ENCODE measurements around the gene RBFOX2. TPM values are rescaled to one million over a fixed set of nuclear protein-coding genes. Genes with fewer than 3 reads are reported as not detected.
"Not testable (repeated sequence)": the region's sequence is repeated elsewhere in the genome, so short reads cannot be mapped to it uniquely, and the experiment has no call there.

Gene RBFOX2
- total RNA-seq, 1 experiment from 2014 or later = 24.2 TPM

GRCh38 chr22:35818897-35819296 lies 209.7 kb downstream of the RBFOX2 start:
- H3K4me1 ChIP-seq (ENCODE audit: low read length) = peaks cover 4% of the 10 kb centered on the region; the same call in 1 of the 2 replicates

GRCh38 chr22:35812600-35812999 lies 216.0 kb downstream of the RBFOX2 start:
- Histone ChIP-seq H3K4me2 (ENCODE audit: low read depth, low read length, poor library complexity, severe bottlenecking) (no peak overlapping the region), H2AFZ (ENCODE audit: low read length) (no peak overlapping the region), H3K4me1 (ENCODE audit: low read length) (peaks cover 4% of the 10 kb centered on the region; the same call in 1 of the 2 replicates), H3K9me3 (ENCODE audit: low read length) (no peaks in the 10 kb centered on the region), H3K27ac (ENCODE audit: low read length) (no peak overlapping the region), H3K27me3 (ENCODE audit: low read length) (no peaks in the 10 kb centered on the region), H3K4me3 (ENCODE audit: low read length) (no peak overlapping the region), H3K36me3 (ENCODE audit: insufficient read depth, low read length) (0 out of 2 replicates have a peak, but pooled peaks cover 3% of the 10 kb centered on the region), H3K79me2 (ENCODE audit: low read length) (no peaks in the 10 kb centered on the region), H3K9ac (ENCODE audit: low read length) (no peak overlapping the region), H3K9me2 (replicated peaks; ENCODE audit: insufficient read depth, low read length) (no peaks in the 10 kb centered on the region), H4K20me1 (ENCODE audit: insufficient read depth, low read depth, low read length) (no peaks in the 10 kb centered on the region)
- DNase-seq = no peak

More at GRCh38 chr22:35818897-35819296, 209.7 kb downstream of the RBFOX2 start:
- peaks cover 18% of the 10 kb centered on the region for H4K20me1 ChIP-seq (ENCODE audit: insufficient read depth, low read depth, low read length)
- H3K79me2 ChIP-seq (ENCODE audit: low read length) = no peaks in the 10 kb centered on the region
- H3K9me3 ChIP-seq (ENCODE audit: low read length) = no peaks in the 10 kb centered on the region
- no peak overlapping the region for H3K4me2 ChIP-seq (ENCODE audit: low read depth, low read length, poor library complexity, severe bottlenecking)
- H3K9ac ChIP-seq (ENCODE audit: low read length) = no peak overlapping the region
- no peaks in the 10 kb centered on the region for H3K9me2 ChIP-seq (replicated peaks; ENCODE audit: insufficient read depth, low read length)
- H3K27me3 ChIP-seq (ENCODE audit: low read length) = no peaks in the 10 kb centered on the region
- no peak overlapping the region for H3K27ac ChIP-seq (ENCODE audit: low read length)
- DNase-seq = no peak
- no peak overlapping the region for H2AFZ ChIP-seq (ENCODE audit: low read length)
- no peaks in the 10 kb centered on the region for H3K36me3 ChIP-seq (ENCODE audit: insufficient read depth, low read length)
- H3K4me3 ChIP-seq (ENCODE audit: low read length) = no peak overlapping the region

DNA sequence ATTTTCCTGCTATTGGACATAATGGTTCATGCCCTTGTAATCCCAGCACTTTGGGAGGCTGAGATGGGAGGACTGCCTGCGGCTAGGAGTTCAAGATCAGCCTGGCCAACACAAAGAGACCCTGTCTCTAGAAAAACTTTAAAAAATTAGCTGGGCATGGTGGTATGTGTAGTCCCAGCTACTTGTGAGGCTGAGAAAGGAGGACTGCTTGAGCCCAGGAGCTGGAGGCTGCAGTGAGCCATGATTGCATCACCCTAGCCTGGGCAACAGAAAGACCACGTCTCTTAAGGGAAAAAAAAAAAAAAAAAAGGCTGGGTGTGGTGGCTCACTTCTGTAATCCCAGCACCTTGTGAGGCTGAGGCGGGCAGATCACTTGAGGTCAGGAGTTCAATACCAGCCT lies 217.0 kb downstream of the RBFOX2 start:
- no peaks in the 10 kb centered on the region for H3K79me2 ChIP-seq (ENCODE audit: low read length)
- H3K4me1 ChIP-seq (ENCODE audit: low read length) = peaks cover 4% of the 10 kb centered on the region; the same call in 1 of the 2 replicates

GRCh38 chr22:35809816-35810215 lies 218.8 kb downstream of the RBFOX2 start:
- no peaks in the 10 kb centered on the region for H3K9me2 ChIP-seq (replicated peaks; ENCODE audit: insufficient read depth, low read length)
- H3K36me3 ChIP-seq (ENCODE audit: insufficient read depth, low read length) = 0 out of 2 replicates have a peak, but pooled peaks cover 3% of the 10 kb centered on the region
- no peak overlapping the region for H3K9ac ChIP-seq (ENCODE audit: low read length)
- no peaks in the 10 kb centered on the region for H3K9me3 ChIP-seq (ENCODE audit: low read length)
- H3K4me2 ChIP-seq (ENCODE audit: low read depth, low read length, poor library complexity, severe bottlenecking) = no peak overlapping the region
- H3K4me3 ChIP-seq (ENCODE audit: low read length) = no peak overlapping the region
- H3K79me2 ChIP-seq (ENCODE audit: low read length) = no peaks in the 10 kb centered on the region
- H3K4me1 ChIP-seq (ENCODE audit: low read length) = no peaks in the 10 kb centered on the region
- H4K20me1 ChIP-seq (ENCODE audit: insufficient read depth, low read depth, low read length) = no peaks in the 10 kb centered on the region
- no peak overlapping the region for H2AFZ ChIP-seq (ENCODE audit: low read length)
- H3K27me3 ChIP-seq (ENCODE audit: low read length) = no peaks in the 10 kb centered on the region
- no peak for DNase-seq
- no peak overlapping the region for H3K27ac ChIP-seq (ENCODE audit: low read length)

More for the DNA sequence above, 217.0 kb downstream of the RBFOX2 start:
- Histone ChIP-seq H3K27ac (ENCODE audit: low read length) (no peak overlapping the region), H4K20me1 (ENCODE audit: insufficient read depth, low read depth, low read length) (no peaks in the 10 kb centered on the region), H3K9me3 (ENCODE audit: low read length) (no peaks in the 10 kb centered on the region), H3K4me2 (ENCODE audit: low read depth, low read length, poor library complexity, severe bottlenecking) (no peak overlapping the region), H3K9me2 (replicated peaks; ENCODE audit: insufficient read depth, low read length) (no peaks in the 10 kb centered on the region), H3K36me3 (ENCODE audit: insufficient read depth, low read length) (0 out of 2 replicates have a peak, but pooled peaks cover 3% of the 10 kb centered on the region), H3K4me3 (ENCODE audit: low read length) (no peak overlapping the region), H3K9ac (ENCODE audit: low read length) (no peak overlapping the region), H2AFZ (ENCODE audit: low read length) (no peak overlapping the region), H3K27me3 (ENCODE audit: low read length) (no peaks in the 10 kb centered on the region)
- DNase-seq = no peak

GRCh38 chr22:35808377-35808776 lies 220.2 kb downstream of the RBFOX2 start:
- no peak overlapping the region for H3K4me3 ChIP-seq (ENCODE audit: low read length)
- no peaks in the 10 kb centered on the region for H3K9me3 ChIP-seq (ENCODE audit: low read length)
- H2AFZ ChIP-seq (ENCODE audit: low read length) = no peak overlapping the region
- no peak overlapping the region for H3K4me2 ChIP-seq (ENCODE audit: low read depth, low read length, poor library complexity, severe bottlenecking)
- DNase-seq = no peak
- no peaks in the 10 kb centered on the region for H3K9me2 ChIP-seq (replicated peaks; ENCODE audit: insufficient read depth, low read length)
- no peak overlapping the region for H3K9ac ChIP-seq (ENCODE audit: low read length)
- H4K20me1 ChIP-seq (ENCODE audit: insufficient read depth, low read depth, low read length) = no peaks in the 10 kb centered on the region
- H3K4me1 ChIP-seq (ENCODE audit: low read length) = no peaks in the 10 kb centered on the region
- no peak overlapping the region for H3K27ac ChIP-seq (ENCODE audit: low read length)
- H3K27me3 ChIP-seq (ENCODE audit: low read length) = no peaks in the 10 kb centered on the region
- 0 out of 2 replicates have a peak, but pooled peaks cover 3% of the 10 kb centered on the region for H3K36me3 ChIP-seq (ENCODE audit: insufficient read depth, low read length)
- no peaks in the 10 kb centered on the region for H3K79me2 ChIP-seq (ENCODE audit: low read length)

DNA sequence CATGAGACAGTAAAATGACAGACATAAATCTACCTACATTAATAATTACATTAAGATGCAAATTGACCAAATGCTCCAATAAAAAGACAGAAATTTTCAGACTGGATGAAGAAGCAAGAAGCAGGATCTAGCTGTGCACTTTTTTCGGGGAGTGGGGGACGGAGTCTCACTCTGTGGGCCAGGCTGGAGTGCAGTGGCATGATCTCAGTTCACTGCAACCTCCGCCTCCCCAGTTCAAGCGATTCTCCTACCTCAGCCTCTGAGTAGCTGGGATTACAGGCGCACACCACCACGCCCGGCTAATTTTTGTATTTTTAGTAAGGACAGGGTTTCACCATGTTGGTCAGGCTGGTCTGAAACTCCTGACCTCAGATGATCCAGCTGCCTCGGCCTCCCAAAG lies 222.0 kb downstream of the RBFOX2 start:
- not testable (repeated sequence) for H3K4me3 ChIP-seq (ENCODE audit: low read length); DNase-seq; H3K4me2 ChIP-seq (ENCODE audit: low read depth, low read length, poor library complexity, severe bottlenecking); H3K4me1 ChIP-seq (ENCODE audit: low read length); H3K36me3 ChIP-seq (ENCODE audit: insufficient read depth, low read length); H3K9me2 ChIP-seq (replicated peaks; ENCODE audit: insufficient read depth, low read length); H3K9me3 ChIP-seq (ENCODE audit: low read length); H4K20me1 ChIP-seq (ENCODE audit: insufficient read depth, low read depth, low read length); H2AFZ ChIP-seq (ENCODE audit: low read length); H3K27ac ChIP-seq (ENCODE audit: low read length); H3K9ac ChIP-seq (ENCODE audit: low read length); H3K79me2 ChIP-seq (ENCODE audit: low read length); H3K27me3 ChIP-seq (ENCODE audit: low read length)

DNA sequence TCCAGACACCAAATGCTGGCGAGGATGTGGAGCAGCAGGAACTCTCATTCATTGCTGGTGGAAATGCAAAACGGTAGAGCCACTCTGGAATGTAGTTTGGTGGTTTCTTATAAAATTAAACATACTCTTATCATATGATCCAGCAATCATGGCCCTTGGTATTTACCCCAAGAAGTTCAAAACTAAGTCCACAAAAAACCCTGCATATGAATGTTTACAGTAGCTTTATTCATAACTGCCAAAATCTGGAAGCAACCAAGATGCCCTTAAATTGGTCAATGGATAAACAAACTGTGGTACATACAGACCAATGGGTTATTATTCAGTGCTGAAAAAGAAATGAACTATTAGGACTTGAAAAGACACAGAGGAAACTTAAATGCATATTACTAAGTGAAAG lies 223.2 kb downstream of the RBFOX2 start:
- H3K79me2 ChIP-seq (ENCODE audit: low read length) = no peaks in the 10 kb centered on the region
- no peaks in the 10 kb centered on the region for H3K27me3 ChIP-seq (ENCODE audit: low read length)
- 0 out of 2 replicates have a peak, but pooled peaks cover 3% of the 10 kb centered on the region for H3K36me3 ChIP-seq (ENCODE audit: insufficient read depth, low read length)

GRCh38 chr22:35804421-35804820 lies 224.2 kb downstream of the RBFOX2 start:
- Histone ChIP-seq H3K9me3 (ENCODE audit: low read length) (no peaks in the 10 kb centered on the region), H3K4me1 (ENCODE audit: low read length) (no peaks in the 10 kb centered on the region), H3K36me3 (ENCODE audit: insufficient read depth, low read length) (0 out of 2 replicates have a peak, but pooled peaks cover 3% of the 10 kb centered on the region), H3K4me2 (ENCODE audit: low read depth, low read length, poor library complexity, severe bottlenecking) (no peak overlapping the region), H3K27me3 (ENCODE audit: low read length) (no peaks in the 10 kb centered on the region), H4K20me1 (ENCODE audit: insufficient read depth, low read depth, low read length) (no peaks in the 10 kb centered on the region; the same call in 1 of the 2 replicates), H3K27ac (ENCODE audit: low read length) (no peak overlapping the region), H3K9me2 (replicated peaks; ENCODE audit: insufficient read depth, low read length) (no peaks in the 10 kb centered on the region), H3K79me2 (ENCODE audit: low read length) (no peaks in the 10 kb centered on the region), H3K9ac (ENCODE audit: low read length) (no peak overlapping the region), H3K4me3 (ENCODE audit: low read length) (no peak overlapping the region), H2AFZ (ENCODE audit: low read length) (no peak overlapping the region)
- no peak for DNase-seq

More for the DNA sequence above, 223.2 kb downstream of the RBFOX2 start:
- H3K4me3 ChIP-seq (ENCODE audit: low read length) = no peak overlapping the region
- no peaks in the 10 kb centered on the region for H3K9me3 ChIP-seq (ENCODE audit: low read length)
- no peak overlapping the region for H3K27ac ChIP-seq (ENCODE audit: low read length)
- H3K4me2 ChIP-seq (ENCODE audit: low read depth, low read length, poor library complexity, severe bottlenecking) = no peak overlapping the region
- no peaks in the 10 kb centered on the region for H3K4me1 ChIP-seq (ENCODE audit: low read length)
- H4K20me1 ChIP-seq (ENCODE audit: insufficient read depth, low read depth, low read length) = no peaks in the 10 kb centered on the region; the same call in 1 of the 2 replicates
- DNase-seq = no peak
- no peaks in the 10 kb centered on the region for H3K9me2 ChIP-seq (replicated peaks; ENCODE audit: insufficient read depth, low read length)
- no peak overlapping the region for H2AFZ ChIP-seq (ENCODE audit: low read length)
- no peak overlapping the region for H3K9ac ChIP-seq (ENCODE audit: low read length)

Data from Karpas-422 (cell line).